Activated T-cell treated with anti-CD3 and anti-CD28 coated beads, Interleukin-2, amount 50 U/mL, for 72 hours (primary cell): Measurements from ENCODE around the gene MRPL14. TPM values are rescaled to one million over a fixed set of nuclear protein-coding genes. Genes with fewer than 3 reads are reported as not detected.

ENCODE experiments used
- ATAC-seq, 2 donors: fragments of 150-1000 bp; cut with Tn5 transposase; replicated peaks in 1 of 2; 2 replicates each; pipeline ENCODE4 v1.10.0; 2021; ENCODE audit warnings: moderate library complexity in 2 of 2, mild to moderate bottlenecking in 1 of 2
- DNase-seq, 2 donors: peaks; one replicate each; pipeline ENCODE4 v3.0.0; 2021 to 2022; ENCODE audit warnings: mixed read lengths in 1 of 2
- H3K27ac Mint-ChIP-seq: one replicate; pipeline ENCODE4 v1.8.0; 2022; ENCODE audit warnings: mild to moderate bottlenecking, moderate library complexity, mixed read lengths
- H3K27me3 Mint-ChIP-seq: one replicate; pipeline ENCODE4 v1.8.0; 2022; ENCODE audit warnings: low read depth, mixed read lengths
- H3K36me3 Mint-ChIP-seq, 2 donors: one replicate each; pipeline ENCODE4 v1.8.0; 2022; ENCODE audit warnings: mixed read lengths in 2 of 2, mild to moderate bottlenecking in 1 of 2; ENCODE audit not compliant: insufficient read depth in 2 of 2
- H3K4me1 Mint-ChIP-seq: one replicate; pipeline ENCODE4 v1.8.0; 2022; ENCODE audit warnings: low read depth, mixed read lengths
- H3K4me3 Mint-ChIP-seq, 2 donors: one replicate each; pipeline ENCODE4 v1.8.0; 2022; ENCODE audit warnings: mild to moderate bottlenecking in 2 of 2, mixed read lengths in 2 of 2, moderate library complexity in 2 of 2
- H3K9me3 Mint-ChIP-seq, 2 donors: one replicate each; pipeline ENCODE4 v1.8.0; 2022; ENCODE audit warnings: mixed read lengths in 2 of 2
- total RNA-seq, 2 donors: library from RNA; stranded (reverse); gene quantifications; one replicate each; pipeline ENCODE4 v1.2.3, GENCODE V29; 2022

Gene MRPL14
- total RNA-seq, 2 donors from 2014 or later, result 31.6 to 33.6 TPM

GRCh38 chr6:44128020-44128917, 1.0 kb upstream of the MRPL14 start:
- Mint-ChIP-seq H3K4me1 (peaks cover 50% of the 10 kb centered on the region), H3K36me3 (peaks cover 6 to 8% of the 10 kb centered on the region in 2 donors), H3K4me3 (peak overlapping the region; percentile 80 to 90), H3K27ac (no peak overlapping the region), H3K9me3 (no peaks in the 10 kb centered on the region), H3K27me3 (no peaks in the 10 kb centered on the region)
- ATAC-seq (no peak), DNase-seq (peak; percentile 33 to 41)

DNA sequence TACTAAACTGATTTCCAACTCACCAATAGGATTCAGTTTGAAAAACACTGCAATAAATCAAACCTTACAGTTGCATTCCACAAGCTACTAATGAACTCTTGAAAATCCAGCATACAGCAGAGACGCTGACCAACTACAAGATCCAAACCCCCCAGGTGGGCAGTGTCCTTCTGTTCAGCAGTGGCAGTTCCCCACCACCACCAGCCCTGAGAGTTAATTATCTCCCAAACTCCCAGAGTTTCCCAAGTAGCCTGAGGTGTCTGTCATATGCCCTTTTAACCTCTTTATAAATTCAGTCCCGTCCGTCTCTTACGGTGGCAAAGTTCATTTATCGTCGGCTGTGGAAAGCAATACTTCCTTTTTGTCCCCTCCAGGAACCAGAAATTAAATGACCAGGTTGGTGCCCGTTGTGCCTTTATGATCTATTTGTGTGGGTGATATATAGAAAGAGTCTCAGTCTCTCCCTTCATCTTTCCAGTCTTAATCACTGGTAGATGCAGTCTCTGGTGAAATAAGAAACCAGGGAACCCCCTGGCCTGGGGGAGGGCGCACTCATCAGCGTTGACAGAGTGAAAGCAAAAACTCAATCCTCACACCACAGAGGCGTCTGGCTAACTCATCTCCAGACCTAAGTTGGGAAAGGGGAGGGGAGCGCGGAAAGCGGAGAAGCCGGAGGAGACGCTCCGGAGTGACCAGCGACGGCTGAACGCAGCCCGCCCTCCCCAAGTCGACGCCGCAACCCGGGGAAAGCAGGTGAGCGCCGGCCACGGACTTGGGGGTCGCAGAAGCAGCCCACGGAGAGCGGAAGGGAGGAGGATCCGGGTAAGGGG, 717 bp downstream of the MRPL14 start:
- ATAC-seq (peak; percentile 87), DNase-seq (peak; percentile 87 to 91)
- no peaks in the 10 kb centered on the region for H3K9me3 Mint-ChIP-seq
- peaks cover 59% of the 10 kb centered on the region for H3K4me1 Mint-ChIP-seq
- H3K27me3 Mint-ChIP-seq, result no peaks in the 10 kb centered on the region
- H3K36me3 Mint-ChIP-seq, result peaks cover 6 to 8% of the 10 kb centered on the region in 2 donors
- H3K27ac Mint-ChIP-seq, result peak overlapping the region; percentile 53
- H3K4me3 Mint-ChIP-seq, result peak overlapping the region; percentile 87 to 90

DNA sequence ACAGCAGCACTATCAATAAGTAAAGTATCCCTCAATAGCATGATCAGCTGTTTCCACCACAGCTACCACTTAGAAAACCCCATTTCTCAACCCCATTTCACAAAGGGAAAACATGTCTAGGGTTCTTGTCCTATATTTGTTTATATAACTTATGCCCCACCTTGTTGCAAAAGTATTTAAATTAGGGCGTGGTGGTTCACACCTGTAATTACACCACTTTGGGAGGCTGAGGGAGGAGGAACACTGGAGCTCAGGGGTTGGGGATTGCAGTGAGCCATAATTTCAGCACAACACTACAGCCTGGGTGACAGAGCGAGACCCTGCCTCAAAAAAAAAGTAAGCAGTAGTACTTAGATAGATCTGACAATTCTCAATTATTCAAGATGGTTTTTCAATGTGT, 3.7 kb downstream of the MRPL14 start:
- Mint-ChIP-seq H3K4me3 (peak overlapping the region; percentile 34 to 58), H3K27me3 (no peaks in the 10 kb centered on the region), H3K9me3 (no peaks in the 10 kb centered on the region), H3K27ac (no peak overlapping the region), H3K4me1 (peaks cover 83% of the 10 kb centered on the region), H3K36me3 (peaks cover 6 to 8% of the 10 kb centered on the region in 2 donors)
- no peak for DNase-seq
- ATAC-seq, result no peak

GRCh38 chr6:44122801-44123200, 4.5 kb downstream of the MRPL14 start:
- no peak for ATAC-seq
- H3K36me3 Mint-ChIP-seq, result peaks cover 6 to 8% of the 10 kb centered on the region in 2 donors

GRCh38 chr6:44120692-44121443, 6.4 kb downstream of the MRPL14 start:
- peaks cover 3 to 6% of the 10 kb centered on the region in 2 donors for H3K36me3 Mint-ChIP-seq

More at GRCh38 chr6:44122801-44123200, 4.5 kb downstream of the MRPL14 start:
- H3K27ac Mint-ChIP-seq, result no peak overlapping the region
- no peaks in the 10 kb centered on the region for H3K27me3 Mint-ChIP-seq
- peak overlapping the region; percentile 34 to 58 for H3K4me3 Mint-ChIP-seq
- peak; percentile 5 to 13 for DNase-seq
- H3K9me3 Mint-ChIP-seq, result no peaks in the 10 kb centered on the region
- H3K4me1 Mint-ChIP-seq, result peaks cover 85% of the 10 kb centered on the region

DNA sequence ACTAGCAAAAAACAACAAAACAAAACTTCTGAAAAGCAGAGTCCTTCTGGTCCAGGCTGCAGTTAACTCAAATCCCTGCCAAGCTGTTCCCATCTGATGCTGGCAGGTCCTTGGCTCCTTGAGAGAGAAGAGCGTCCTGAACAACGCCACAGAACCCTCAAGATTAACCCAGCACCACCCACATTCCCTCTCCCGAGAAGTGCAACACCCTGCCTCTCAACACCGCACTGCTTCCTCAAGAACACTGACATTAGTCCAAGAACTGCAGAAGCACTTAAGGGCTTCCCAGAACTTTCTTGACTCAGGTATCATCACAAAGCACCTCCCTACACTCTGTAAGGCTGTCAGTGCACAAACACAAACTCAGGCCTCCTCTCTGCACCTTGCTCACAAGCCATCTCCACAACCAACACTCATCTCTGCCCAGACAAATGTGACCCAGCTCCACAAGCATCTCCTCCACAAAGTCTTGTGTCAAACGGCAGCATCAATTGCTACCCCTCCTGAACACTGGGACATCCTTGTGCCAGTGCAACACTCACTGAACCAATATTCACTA, 7.5 kb downstream of the MRPL14 start:
- H3K36me3 Mint-ChIP-seq, result peaks cover 0 to 6% of the 10 kb centered on the region in 2 donors
- no peak overlapping the region for H3K27ac Mint-ChIP-seq
- no peak overlapping the region for H3K4me3 Mint-ChIP-seq
- peaks cover 76% of the 10 kb centered on the region for H3K4me1 Mint-ChIP-seq
- H3K27me3 Mint-ChIP-seq, result no peaks in the 10 kb centered on the region
- no peak for ATAC-seq
- no peak for DNase-seq
- no peaks in the 10 kb centered on the region for H3K9me3 Mint-ChIP-seq

More at GRCh38 chr6:44120692-44121443, 6.4 kb downstream of the MRPL14 start:
- no peaks in the 10 kb centered on the region for H3K27me3 Mint-ChIP-seq
- H3K4me1 Mint-ChIP-seq, result peaks cover 87% of the 10 kb centered on the region
- H3K27ac Mint-ChIP-seq, result no peak overlapping the region
- ATAC-seq (no peak), DNase-seq (no peak)
- H3K4me3 Mint-ChIP-seq, result no peak overlapping the region
- H3K9me3 Mint-ChIP-seq, result no peaks in the 10 kb centered on the region

DNA sequence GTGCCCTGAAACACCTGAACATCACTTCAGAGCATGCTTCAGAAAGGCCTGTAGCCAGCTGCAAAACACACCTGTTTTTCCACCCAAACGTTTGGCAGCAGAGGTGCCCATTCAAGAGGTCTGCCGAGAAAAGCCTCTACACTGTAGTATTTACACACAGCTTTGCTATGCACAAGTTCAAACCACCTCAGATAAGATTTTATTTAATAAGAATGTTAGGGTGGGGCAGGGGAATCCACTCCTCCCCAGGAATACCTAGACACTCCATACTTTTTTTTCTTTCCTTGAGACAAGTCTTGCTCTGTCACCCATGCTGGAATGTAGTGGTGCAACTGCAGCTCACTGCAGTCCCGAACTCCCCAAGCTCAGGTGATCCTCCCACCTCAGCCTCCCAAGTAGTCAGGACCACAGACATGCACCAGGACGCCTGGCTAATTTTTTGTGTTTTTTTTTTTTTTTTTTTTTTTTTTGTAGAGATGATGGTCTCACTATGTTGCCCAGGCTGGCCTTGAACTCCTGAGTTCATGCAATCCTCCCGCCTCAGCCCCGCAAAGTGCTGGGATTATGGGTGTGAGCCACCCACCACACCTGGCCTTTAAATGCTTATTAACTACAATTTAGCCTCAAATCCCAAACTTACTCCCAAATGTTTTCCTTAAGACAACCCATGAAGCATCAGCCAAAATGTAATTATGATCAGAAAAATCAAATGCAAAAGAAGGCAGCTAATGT, 9.7 kb downstream of the MRPL14 start:
- Mint-ChIP-seq H3K36me3 (peaks cover 0 to 5% of the 10 kb centered on the region in 2 donors), H3K4me1 (peaks cover 54% of the 10 kb centered on the region), H3K9me3 (no peaks in the 10 kb centered on the region), H3K4me3 (no peak overlapping the region), H3K27me3 (no peaks in the 10 kb centered on the region), H3K27ac (no peak overlapping the region)
- ATAC-seq (no peak), DNase-seq (no peak)

DNA sequence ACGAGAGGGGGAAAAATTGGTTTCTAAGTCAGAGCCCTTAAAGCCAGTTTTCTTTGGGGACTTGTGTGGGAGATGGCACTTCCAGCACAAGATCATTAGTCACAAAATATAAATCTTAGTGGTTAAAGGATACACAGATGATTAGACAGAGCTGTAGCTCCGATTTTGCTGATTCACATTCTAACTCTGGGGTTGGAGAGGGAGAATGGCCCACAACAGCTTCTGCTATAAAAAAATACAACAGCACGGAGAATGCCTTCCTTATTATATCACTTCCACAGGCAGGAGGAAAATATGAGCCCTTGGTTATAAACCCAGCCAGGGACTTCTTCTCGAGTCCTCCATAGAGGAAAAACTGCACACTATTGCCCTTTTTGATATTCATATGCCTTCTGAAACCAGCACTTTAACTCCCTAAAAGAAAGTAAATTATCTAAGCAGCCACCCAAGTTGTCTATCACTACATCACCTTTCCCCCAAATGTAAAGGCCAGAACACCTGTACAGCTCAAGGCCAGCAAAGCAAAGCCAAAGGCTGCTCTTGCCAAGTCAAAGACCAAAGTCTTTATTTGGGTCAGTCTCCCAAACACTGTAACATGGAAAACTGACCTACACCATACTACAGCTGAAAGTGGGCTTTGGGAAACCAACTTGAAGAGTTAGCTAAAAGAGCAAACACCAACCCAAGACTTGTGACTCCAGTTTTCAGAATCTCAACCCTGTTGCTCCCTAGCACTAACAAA, 10.4 kb downstream of the MRPL14 start:
- no peak for DNase-seq
- Mint-ChIP-seq H3K9me3 (no peaks in the 10 kb centered on the region), H3K27me3 (no peaks in the 10 kb centered on the region), H3K4me3 (no peak overlapping the region), H3K4me1 (peaks cover 48% of the 10 kb centered on the region), H3K36me3 (peaks cover 0 to 10% of the 10 kb centered on the region in 2 donors), H3K27ac (no peak overlapping the region)
- ATAC-seq, result peak in 1 of 2 donors; percentile 38

DNA sequence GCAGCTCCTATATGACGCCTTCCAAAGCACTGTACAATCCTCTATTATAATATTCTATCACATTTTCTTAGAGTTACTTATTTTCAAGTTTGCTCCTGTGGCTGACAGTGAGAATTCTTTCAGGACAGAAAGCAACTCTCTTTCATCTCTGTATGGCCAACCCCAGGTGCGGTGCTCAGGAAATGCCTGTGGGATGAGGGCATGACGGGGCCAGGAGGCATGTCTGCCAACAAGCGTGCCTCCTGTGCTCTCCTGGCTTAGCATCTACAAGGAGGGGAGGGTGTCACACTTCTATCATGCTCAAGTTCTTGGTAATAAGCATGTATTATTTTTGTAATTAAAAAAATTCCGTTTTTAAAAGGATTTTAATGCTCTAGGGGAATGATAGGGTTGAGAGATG, 11.4 kb downstream of the MRPL14 start:
- H3K4me3 Mint-ChIP-seq, result no peak overlapping the region
- ATAC-seq (no peak), DNase-seq (no peak)
- peak overlapping the region; percentile 12 for H3K27ac Mint-ChIP-seq
- peaks cover 2 to 16% of the 10 kb centered on the region in 2 donors for H3K36me3 Mint-ChIP-seq
- H3K9me3 Mint-ChIP-seq, result no peaks in the 10 kb centered on the region
- no peaks in the 10 kb centered on the region for H3K27me3 Mint-ChIP-seq
- H3K4me1 Mint-ChIP-seq, result peaks cover 39% of the 10 kb centered on the region

DNA sequence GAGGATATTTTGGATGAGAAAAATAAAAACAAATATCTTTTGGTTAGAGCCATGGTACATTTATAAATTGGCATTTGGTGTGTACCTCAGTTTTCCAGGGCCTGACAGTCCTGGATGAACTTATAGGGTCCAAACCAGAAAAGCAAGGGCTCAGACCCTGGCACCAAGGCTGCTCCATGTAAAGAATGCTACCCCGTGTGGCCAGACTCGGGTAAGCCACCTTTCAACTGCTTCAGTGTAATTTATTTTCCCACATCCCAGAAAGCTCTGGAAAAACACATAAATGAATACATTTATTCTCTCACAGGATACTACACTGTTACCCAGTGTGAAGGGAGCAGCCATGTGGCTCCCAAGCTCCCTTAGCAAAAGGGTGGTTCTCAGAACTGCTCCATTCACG, 13.8 kb downstream of the MRPL14 start:
- no peak for ATAC-seq
- Mint-ChIP-seq H3K4me1 (peaks cover 19% of the 10 kb centered on the region), H3K27ac (no peak overlapping the region), H3K9me3 (no peaks in the 10 kb centered on the region), H3K36me3 (peaks cover 6 to 17% of the 10 kb centered on the region in 2 donors), H3K27me3 (no peaks in the 10 kb centered on the region), H3K4me3 (no peak overlapping the region)
- DNase-seq, result no peak
